H1 (cell line): ENCODE data around the gene C6orf58. TPM values are rescaled to one million over a fixed set of nuclear protein-coding genes. Genes with fewer than 3 reads are reported as not detected.

Source experiments
- CTCF ChIP-seq, 3 experiments: IDR thresholded peaks; 1 replicate in 2 of 3; 2 replicates in 1 of 3; pipeline versions ENCODE4 v1.5.1 to v1.6.1; 2011; ENCODE audit warnings: low read length in 3 of 3, mild to moderate bottlenecking in 3 of 3, inconsistent platforms in 2 of 3, low read depth in 1 of 3, moderate library complexity in 1 of 3; ENCODE audit not compliant: insufficient read depth in 1 of 3; ENCODE audit errors: control extremely low read depth in 1 of 3
- SP1 ChIP-seq: IDR thresholded peaks from 2 replicates; pipeline ENCODE4 v1.6.1; 2011; ENCODE audit warnings: low read depth, low read length
- polyA plus RNA-seq, 7 experiments: library from polyadenylated mRNA; depleted of rRNA in 3 of 7; stranded (reverse) in 5 of 7; unstranded in 2 of 7; fragments of >200 nt in 5 of 7; fragments of 200-250 nt in 2 of 7; gene quantifications; 1 replicate in 5 of 7; 2 replicates in 1 of 7; 4 replicates in 1 of 7; pipeline versions ENCODE4 v1.2.1 to v1.2.3, GENCODE V29; 2011 to 2013; ENCODE audit warnings: missing spikeins in 2 of 7, mixed read lengths in 2 of 7
- total RNA-seq: library from RNA; stranded (reverse); fragmentation: NEBNext Ultra II Directional; extraction: Animal tissue kit (Norgen Biotek cat#: 25700); gene quantifications from 2 replicates; pipeline ENCODE4 v1.2.1, GENCODE V29; 2021

Gene C6orf58
- total and polyA plus RNA-seq, 2 of the 8 experiments (the other 6 are each of a cell fraction or from before 2014, with no cell fraction given) = not detected

- TF ChIP-seq SP1 (no peak), CTCF (IDR thresholded peaks at IDR 0.05; ENCODE audit: control extremely low read depth in 1 of 3, insufficient read depth in 1 of 3, low read depth in 1 of 3, low read length in 3 of 3) (no peak)
Observed at GRCh38 chr6:127566651-127567050, 10.3 kb upstream of the C6orf58 start (continued).
